HG03175 (cell line): ENCODE data around the gene TNKS1BP1.
"Not testable (repeated sequence)": the region's sequence is repeated elsewhere in the genome, so short reads cannot be mapped to it uniquely, and the experiment has no call there.

ENCODE experiments used
- ATAC-seq: cut with Tn5 transposase; IDR thresholded peaks from one replicate; pipeline ENCODE4 v1.9.1; 2021; ENCODE audit warnings: mild to moderate bottlenecking, moderate library complexity; ENCODE audit not compliant: unreplicated experiment

TNKS1BP1 gene

GRCh38 chr11:57324886-57325734, at the start of gene TNKS1BP1:
Gene TNKS1BP1 (minus strand): TSS chr11:57324952. CDS start chr11:57321885, 3,067 bp downstream.
- peak; percentile 86 for ATAC-seq

GRCh38 chr11:57373146-57373545, 48.4 kb upstream of the TNKS1BP1 start:
- no peak for ATAC-seq

GRCh38 chr11:57370941-57371340, 46.2 kb upstream of the TNKS1BP1 start:
- ATAC-seq: no peak

GRCh38 chr11:57370251-57370650, 45.5 kb upstream of the TNKS1BP1 start:
- no peak for ATAC-seq

GRCh38 chr11:57368845-57369232, 44.1 kb upstream of the TNKS1BP1 start:
- ATAC-seq: no peak

- ATAC-seq: no peak
Measured at GRCh38 chr11:57368106-57368844, 43.5 kb upstream of the TNKS1BP1 start.

- no peak for ATAC-seq
Measured at GRCh38 chr11:57364851-57365660, 40.3 kb upstream of the TNKS1BP1 start.

- no peak for ATAC-seq
Measured at GRCh38 chr11:57363131-57364080, 38.7 kb upstream of the TNKS1BP1 start.

GRCh38 chr11:57361926-57362325, 37.2 kb upstream of the TNKS1BP1 start:
- ATAC-seq: no peak

- not testable (repeated sequence) for ATAC-seq
Measured at GRCh38 chr11:57361420-57361819, 36.7 kb upstream of the TNKS1BP1 start.

GRCh38 chr11:57360991-57361390, 36.2 kb upstream of the TNKS1BP1 start:
- ATAC-seq: no peak

- no peak for ATAC-seq
Measured at GRCh38 chr11:57359896-57360690, 35.3 kb upstream of the TNKS1BP1 start.

GRCh38 chr11:57359396-57359795, 34.6 kb upstream of the TNKS1BP1 start:
- no peak for ATAC-seq

GRCh38 chr11:57358991-57359390, 34.2 kb upstream of the TNKS1BP1 start:
- ATAC-seq: no peak

GRCh38 chr11:57358543-57358961, 33.8 kb upstream of the TNKS1BP1 start:
- no peak for ATAC-seq

GRCh38 chr11:57357856-57358255, 33.1 kb upstream of the TNKS1BP1 start:
- no peak for ATAC-seq

GRCh38 chr11:57357310-57357709, 32.6 kb upstream of the TNKS1BP1 start:
- ATAC-seq: no peak

- no peak for ATAC-seq
Measured at GRCh38 chr11:57356268-57356667, 31.5 kb upstream of the TNKS1BP1 start.

GRCh38 chr11:57354699-57355098, 29.9 kb upstream of the TNKS1BP1 start:
- no peak for ATAC-seq
